ENCODE data around the gene PPM1N. TPM values are rescaled to one million over a fixed set of nuclear protein-coding genes. Genes with fewer than 3 reads are reported as not detected.

Gene PPM1N
- total RNA-seq, 4 donors from 2014 or later, result 0.76 TPM; not detected in 3

- in situ Hi-C loops (cut with MboI; ENCODE audit: low sequenced_read_pairs in 4 of 4), result no loop called here
- Histone ChIP-seq H3K4me1 (peaks cover 15 to 17% of the 10 kb centered on the region in 2 donors), H3K9me3 (no peaks in the 10 kb centered on the region), H3K27me3 (peaks cover 4 to 29% (median 9%) of the 10 kb centered on the region in 3 donors), H3K4me3 (no peak overlapping the region), H3K36me3 (no peaks in the 10 kb centered on the region), H3K27ac (no peak overlapping the region)
- DNase-seq (no peak), ATAC-seq (no peak)
- TF ChIP-seq POLR2A (IDR thresholded peaks at IDR 0.05), result no peak
- no peak for TF ChIP-seq CTCF (IDR thresholded peaks at IDR 0.05 in 4 of 5, conservative IDR thresholded peaks at IDR 0.05 in 1 of 5)
- intact Hi-C loops (cut with DNase I; ENCODE audit: low total_unique reads), result no loop called here
Measured at GRCh38 chr19:45502111-45502510, 3.9 kb downstream of the PPM1N start.

- peaks cover 0 to 11% (median 4%) of the 10 kb centered on the region in 3 donors for H3K27me3 ChIP-seq
- intact Hi-C loops (cut with DNase I; ENCODE audit: low total_unique reads), result no loop called here
- TF ChIP-seq CTCF (IDR thresholded peaks at IDR 0.05 in 4 of 5, conservative IDR thresholded peaks at IDR 0.05 in 1 of 5) (no peak), POLR2A (IDR thresholded peaks at IDR 0.05) (no peak)
- no peak overlapping the region for H3K4me3 ChIP-seq
- H3K4me1 ChIP-seq, result peaks cover 7 to 22% of the 10 kb centered on the region in 2 donors
- H3K36me3 ChIP-seq, result no peaks in the 10 kb centered on the region
- in situ Hi-C loops (cut with MboI; ENCODE audit: low sequenced_read_pairs in 4 of 4), result no loop called here
- no peak for ATAC-seq
- DNase-seq, result no peak
- no peak overlapping the region for H3K27ac ChIP-seq
- H3K9me3 ChIP-seq, result no peaks in the 10 kb centered on the region
Measured at GRCh38 chr19:45503909-45504308, 5.7 kb downstream of the PPM1N start.

GRCh38 chr19:45505151-45505995, 7.1 kb downstream of the PPM1N start:
- no peak for DNase-seq
- Histone ChIP-seq H3K9me3 (no peaks in the 10 kb centered on the region), H3K4me1 (peaks cover 8 to 22% of the 10 kb centered on the region in 2 donors), H3K27me3 (peaks cover 0 to 1% (median 0%) of the 10 kb centered on the region in 3 donors), H3K4me3 (no peak overlapping the region), H3K36me3 (no peaks in the 10 kb centered on the region), H3K27ac (peak overlapping the region; percentile 90 to 96 (median 94))
- intact Hi-C loops (cut with DNase I; ENCODE audit: low total_unique reads), result no loop called here
- in situ Hi-C loops (cut with MboI; ENCODE audit: low sequenced_read_pairs in 4 of 4), result no loop called here
- TF ChIP-seq CTCF (IDR thresholded peaks at IDR 0.05 in 4 of 5, conservative IDR thresholded peaks at IDR 0.05 in 1 of 5) (no peak), POLR2A (IDR thresholded peaks at IDR 0.05) (no peak)
- ATAC-seq, result no peak

- in situ Hi-C loops (cut with MboI; ENCODE audit: low sequenced_read_pairs in 4 of 4), result no loop called here
- peaks cover 9 to 23% of the 10 kb centered on the region in 2 donors for H3K4me1 ChIP-seq
- no peak for ATAC-seq
- no peaks in the 10 kb centered on the region for H3K9me3 ChIP-seq
- H3K4me3 ChIP-seq, result peak overlapping the region; percentile 84 to 91 (median 88)
- DNase-seq, result no peak
- peak overlapping the region; percentile 90 to 96 (median 94) for H3K27ac ChIP-seq
- intact Hi-C loops (cut with DNase I; ENCODE audit: low total_unique reads), result loop anchor here (2.0 kb wide), 1 partner anchor 211 kb away; no protein-coding TSS in a partner anchor
- TF ChIP-seq POLR2A (IDR thresholded peaks at IDR 0.05) (no peak), CTCF (IDR thresholded peaks at IDR 0.05 in 4 of 5, conservative IDR thresholded peaks at IDR 0.05 in 1 of 5) (no peak)
- H3K27me3 ChIP-seq, result no peaks in the 10 kb centered on the region
- H3K36me3 ChIP-seq, result no peaks in the 10 kb centered on the region
Measured at GRCh38 chr19:45505996-45506245, 7.7 kb downstream of the PPM1N start.
